BE2C (cell line): ENCODE results near the gene GRIN3B.

ENCODE experiments used
- DNase-seq: peaks from one replicate; pipeline ENCODE4 v3.0.0-alpha.2; 2020
- H3K27me3 ChIP-seq: fragments of 250-450 bp; sonication (Bioruptor Pico); 2 replicates; pipeline ENCODE4 v1.5.1; 2020; ENCODE audit warnings: mild to moderate bottlenecking
- H3K36me3 ChIP-seq: fragments of 250-450 bp; sonication (Bioruptor Pico); 2 replicates; pipeline ENCODE4 v1.5.1; 2020; ENCODE audit warnings: mild to moderate bottlenecking
- H3K4me1 ChIP-seq: fragments of 250-450 bp; sonication (Bioruptor Pico); 2 replicates; pipeline ENCODE4 v1.5.1; 2020
- H3K4me3 ChIP-seq: 2 replicates; pipeline ENCODE4 v1.5.1; 2011; ENCODE audit warnings: low read depth, low read length
- H3K9me3 ChIP-seq: fragments of 250-450 bp; sonication (Bioruptor Pico); 2 replicates; pipeline ENCODE4 v1.5.1; 2020
- TF ChIP-seq, protein P1 (sequence below): IDR thresholded peaks from 2 replicates; pipeline ENCODE4 v1.5.1; 2012; ENCODE audit warnings: mild to moderate bottlenecking, low read depth, low read length

Gene GRIN3B

DNA sequence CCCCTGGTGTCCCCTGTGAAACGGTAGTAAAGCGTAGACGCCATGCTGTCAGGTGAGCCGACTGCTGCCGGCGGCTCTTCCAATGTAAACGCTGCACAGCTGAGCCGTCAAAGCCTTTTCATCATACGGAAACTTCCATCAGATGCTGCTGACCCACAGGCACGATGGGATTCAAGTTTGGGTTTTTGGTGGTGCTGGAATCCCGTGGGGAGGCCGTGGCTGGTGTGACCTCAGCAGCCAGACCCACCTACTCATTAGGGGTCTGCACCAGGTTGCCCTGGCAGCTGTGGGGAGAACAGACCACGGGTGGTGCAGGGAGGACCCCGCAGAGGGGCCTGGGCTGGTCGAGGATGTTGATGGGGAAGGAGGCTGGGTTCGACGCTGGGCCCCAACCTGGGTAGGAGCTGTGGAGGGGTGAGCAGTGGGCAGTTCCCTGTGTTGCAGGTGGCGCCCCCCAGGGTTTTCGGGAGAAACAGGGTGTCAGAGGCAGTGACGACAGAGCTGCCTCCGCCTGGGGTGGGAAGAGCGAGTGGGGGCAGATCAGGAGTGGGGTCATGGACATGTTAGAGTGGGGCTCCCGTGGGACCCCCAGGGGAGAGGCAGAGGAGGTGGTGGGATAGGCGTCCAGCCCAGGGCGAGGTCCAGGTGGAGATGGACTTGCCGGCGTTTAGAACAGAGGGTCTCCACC, 6.6 kb downstream of the GRIN3B start:
- Histone ChIP-seq H3K36me3 (peaks cover 18% of the 10 kb centered on the region), H3K4me3 (no peak overlapping the region), H3K4me1 (no peaks in the 10 kb centered on the region), H3K27me3 (peaks cover 33% of the 10 kb centered on the region), H3K9me3 (no peaks in the 10 kb centered on the region; the same call in 1 of the 2 replicates)
- no peak for DNase-seq
- TF ChIP-seq, protein P1, sequence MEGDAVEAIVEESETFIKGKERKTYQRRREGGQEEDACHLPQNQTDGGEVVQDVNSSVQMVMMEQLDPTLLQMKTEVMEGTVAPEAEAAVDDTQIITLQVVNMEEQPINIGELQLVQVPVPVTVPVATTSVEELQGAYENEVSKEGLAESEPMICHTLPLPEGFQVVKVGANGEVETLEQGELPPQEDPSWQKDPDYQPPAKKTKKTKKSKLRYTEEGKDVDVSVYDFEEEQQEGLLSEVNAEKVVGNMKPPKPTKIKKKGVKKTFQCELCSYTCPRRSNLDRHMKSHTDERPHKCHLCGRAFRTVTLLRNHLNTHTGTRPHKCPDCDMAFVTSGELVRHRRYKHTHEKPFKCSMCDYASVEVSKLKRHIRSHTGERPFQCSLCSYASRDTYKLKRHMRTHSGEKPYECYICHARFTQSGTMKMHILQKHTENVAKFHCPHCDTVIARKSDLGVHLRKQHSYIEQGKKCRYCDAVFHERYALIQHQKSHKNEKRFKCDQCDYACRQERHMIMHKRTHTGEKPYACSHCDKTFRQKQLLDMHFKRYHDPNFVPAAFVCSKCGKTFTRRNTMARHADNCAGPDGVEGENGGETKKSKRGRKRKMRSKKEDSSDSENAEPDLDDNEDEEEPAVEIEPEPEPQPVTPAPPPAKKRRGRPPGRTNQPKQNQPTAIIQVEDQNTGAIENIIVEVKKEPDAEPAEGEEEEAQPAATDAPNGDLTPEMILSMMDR: no peak

- no peak overlapping the region for H3K4me3 ChIP-seq
- no peak for DNase-seq
- TF ChIP-seq, protein P1: no peak
- H3K9me3 ChIP-seq: no peaks in the 10 kb centered on the region; the same call in 1 of the 2 replicates
- H3K36me3 ChIP-seq: peaks cover 26% of the 10 kb centered on the region
- no peaks in the 10 kb centered on the region for H3K4me1 ChIP-seq
- H3K27me3 ChIP-seq: peaks cover 27% of the 10 kb centered on the region
These were observed 7.4 kb downstream of the GRIN3B start for GRCh38 chr19:1007399-1008251.

- H3K9me3 ChIP-seq: no peaks in the 10 kb centered on the region; the same call in 1 of the 2 replicates
- TF ChIP-seq, protein P1: no peak
- no peak overlapping the region for H3K4me3 ChIP-seq
- no peak for DNase-seq
- peaks cover 32% of the 10 kb centered on the region for H3K36me3 ChIP-seq
- H3K4me1 ChIP-seq: no peaks in the 10 kb centered on the region
- H3K27me3 ChIP-seq: peaks cover 19% of the 10 kb centered on the region
These were observed 8.2 kb downstream of the GRIN3B start for GRCh38 chr19:1008268-1009040.

- Histone ChIP-seq H3K4me1 (no peaks in the 10 kb centered on the region), H3K9me3 (no peaks in the 10 kb centered on the region; the same call in 1 of the 2 replicates), H3K36me3 (peaks cover 41% of the 10 kb centered on the region), H3K4me3 (no peak overlapping the region), H3K27me3 (peaks cover 11% of the 10 kb centered on the region)
- no peak for DNase-seq
- TF ChIP-seq, protein P1: no peak
These were observed 9.1 kb downstream of the GRIN3B start for GRCh38 chr19:1009041-1009980.

DNA sequence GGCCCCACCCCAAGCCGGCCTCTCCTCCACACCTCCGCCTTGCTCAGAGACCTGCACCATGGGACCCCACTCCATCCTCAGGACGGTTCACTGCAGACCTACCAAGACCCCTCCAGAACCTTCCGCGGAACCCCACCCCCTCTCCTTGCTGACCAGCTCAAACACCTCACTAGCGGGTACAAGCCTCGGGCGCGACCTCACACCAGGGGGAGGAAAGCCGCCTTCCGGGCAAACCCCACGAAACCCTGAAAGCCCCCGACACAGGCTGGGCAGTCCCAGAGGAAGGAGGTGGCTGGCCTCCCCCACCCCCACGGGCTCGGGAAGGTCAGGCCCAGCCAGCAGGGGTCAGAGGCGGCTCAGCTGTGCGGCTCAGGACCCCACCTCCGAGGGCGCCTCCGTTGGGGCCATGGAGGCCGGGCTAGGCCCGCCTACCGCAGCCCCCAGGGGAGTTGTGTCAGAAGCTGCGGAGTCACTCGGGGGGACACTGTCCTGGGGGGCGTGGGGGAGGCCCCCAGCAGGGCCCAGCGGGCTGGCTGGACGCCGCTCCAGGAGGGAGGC, 9.8 kb downstream of the GRIN3B start:
- H3K4me1 ChIP-seq: no peaks in the 10 kb centered on the region
- peaks cover 44% of the 10 kb centered on the region for H3K36me3 ChIP-seq
- H3K9me3 ChIP-seq: no peaks in the 10 kb centered on the region; the same call in 1 of the 2 replicates

More for the DNA sequence above, 9.8 kb downstream of the GRIN3B start:
- Histone ChIP-seq H3K27me3 (peaks cover 3% of the 10 kb centered on the region), H3K4me3 (no peak overlapping the region)
- DNase-seq: no peak
- TF ChIP-seq, protein P1: no peak
